Stomach (tissue), 9 donors: Measurements from ENCODE around the gene ADCY7. TPM values are rescaled to one million over a fixed set of nuclear protein-coding genes. Genes with fewer than 3 reads are reported as not detected.
A peak's percentile ranks its signal among the peaks of the same experiment; 100 is the strongest.

ENCODE experiments used
- DNase-seq, 2 donors: peaks; one replicate each; pipeline versions ENCODE4 v3.0.0 to v3.0.0-alpha.2; 2013 to 2019
- H3K27ac ChIP-seq, 5 donors: fragments of 200-600 bp in 4 of 5; sonication (generic) in 4 of 5; one replicate each; pipeline ENCODE4 v1.5.1; 2013 to 2019; ENCODE audit warnings: mild to moderate bottlenecking in 1 of 5, moderate library complexity in 1 of 5
- H3K27me3 ChIP-seq, 3 donors: fragments of 200-600 bp; sonication (generic); one replicate each; pipeline ENCODE4 v1.5.1; 2017 to 2019; ENCODE audit warnings: mixed run types in 1 of 3
- H3K36me3 ChIP-seq, 4 donors: fragments of 200-600 bp; sonication (generic); 1 replicate in 3 of 4; 2 replicates in 1 of 4; pipeline ENCODE4 v1.5.1; 2016 to 2019
- H3K4me1 ChIP-seq, 4 donors: fragments of 200-600 bp; sonication (generic); one replicate each; pipeline ENCODE4 v1.5.1; 2016 to 2019
- H3K4me3 ChIP-seq, 4 donors: fragments of 200-600 bp; sonication (generic) in 3 of 4; one replicate each; pipeline ENCODE4 v1.5.1; 2016 to 2019; ENCODE audit warnings: mild to moderate bottlenecking in 1 of 4
- H3K9me3 ChIP-seq, 4 donors: fragments of 200-600 bp; sonication (generic); one replicate each; pipeline ENCODE4 v1.5.1; 2016 to 2019
- EP300 ChIP-seq: sonication (generic); formaldehyde crosslinking; IDR thresholded peaks from one replicate; pipeline ENCODE4 v1.6.1; 2017; ENCODE audit warnings: antibody characterized with exemption
- POLR2A ChIP-seq, 4 donors: fragments of 450-650 bp; IDR thresholded peaks; one replicate each; pipeline ENCODE4 v1.6.1; 2016; ENCODE audit warnings: antibody characterized with exemption in 4 of 4, control low read depth in 2 of 4, mild to moderate bottlenecking in 1 of 4, moderate library complexity in 1 of 4
- POLR2AphosphoS5 ChIP-seq, 3 donors: sonication (generic); formaldehyde crosslinking; IDR thresholded peaks; one replicate each; pipeline ENCODE4 v1.6.1; 2016; ENCODE audit warnings: antibody characterized with exemption in 3 of 3
- WGBS, 5 donors: extraction: QIAGEN DNeasy Blood & Tissue Kit in 3 of 5; methylation state at CpG; one replicate each; pipeline versions ENCODE4 v1.1.5 to v1.1.7; 2013 to 2018; 5-methylcytosine and 5-hydroxymethylcytosine counted together
- intact Hi-C: fragments of 100-400 bp; cut with DNase I; formaldehyde crosslinking; loops from one replicate; pipeline ENCODE4 v1.15.1; 2023; ENCODE audit warnings: low total_unique reads
- polyA plus RNA-seq, 3 donors: library from polyadenylated mRNA; stranded (reverse); fragments of 200-250 nt; gene quantifications; one replicate each; pipeline ENCODE4 v1.2.3, GENCODE V29; 2013
- total RNA-seq, 5 donors: library from RNA; depleted of rRNA; stranded (reverse); fragments of >200 nt; gene quantifications; one replicate each; pipeline versions ENCODE4 v1.1.0 to v1.2.3, GENCODE V29; 2014 to 2016
- TF ChIP-seq, protein P1 (sequence below), 7 experiments: fragments of 450-650 bp in 4 of 7; fragments of 200-600 bp in 3 of 7; sonication (generic) in 3 of 7; IDR thresholded peaks; one replicate each; pipeline ENCODE4 v1.5.1; 2016 to 2019; ENCODE audit warnings: antibody characterized with exemption in 7 of 7, control low read depth in 2 of 7, mild to moderate bottlenecking in 1 of 7
- donor health status: healthy with polysubstance abuse.
- donor health status: Bipolar disorder and iron deficiency.
- donor health status: healthy.

Gene ADCY7
- total and polyA plus RNA-seq, 8 donors, result 0.76 to 216 (median 16.5) TPM

DNA sequence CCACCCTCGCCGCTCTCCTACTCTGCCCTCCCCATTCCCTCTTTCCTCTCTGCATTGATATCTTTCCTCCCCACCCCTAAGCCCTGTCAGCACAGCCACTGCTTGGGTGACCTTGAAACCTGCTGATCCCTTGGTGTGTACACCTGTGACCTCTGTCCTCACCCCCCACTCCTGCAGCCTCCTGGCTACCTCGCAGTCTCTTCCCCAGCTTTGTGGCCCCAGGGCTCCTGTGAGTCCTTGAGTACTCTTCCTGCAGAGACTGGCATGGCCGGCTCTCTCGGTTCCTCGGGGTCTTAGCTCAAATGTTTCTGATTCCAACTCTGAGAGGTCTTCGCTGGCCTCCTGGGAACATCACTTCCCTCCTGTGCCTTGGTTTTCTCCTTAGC lies 31.7 kb downstream of the ADCY7 start:
- 89 to 96% (median 93%) methylated on average over 6 to 7 of the region's 7 CpGs for WGBS, 5 donors
- peak in 1 of 2 donors; percentile 3 for DNase-seq
- Histone ChIP-seq H3K4me3 (no peak overlapping the region), H3K4me1 (peaks cover 9 to 19% (median 12%) of the 10 kb centered on the region in 4 donors), H3K36me3 (peaks cover 5 to 83% (median 48%) of the 10 kb centered on the region in 4 donors), H3K9me3 (no peaks in the 10 kb centered on the region), H3K27me3 (no peaks in the 10 kb centered on the region), H3K27ac (no peak overlapping the region)
- TF ChIP-seq EP300, result no peak
- TF ChIP-seq POLR2A (IDR thresholded peaks at IDR 0.05), result no peak
- TF ChIP-seq POLR2AphosphoS5 (IDR thresholded peaks at IDR 0.05), result no peak
- TF ChIP-seq, protein P1, sequence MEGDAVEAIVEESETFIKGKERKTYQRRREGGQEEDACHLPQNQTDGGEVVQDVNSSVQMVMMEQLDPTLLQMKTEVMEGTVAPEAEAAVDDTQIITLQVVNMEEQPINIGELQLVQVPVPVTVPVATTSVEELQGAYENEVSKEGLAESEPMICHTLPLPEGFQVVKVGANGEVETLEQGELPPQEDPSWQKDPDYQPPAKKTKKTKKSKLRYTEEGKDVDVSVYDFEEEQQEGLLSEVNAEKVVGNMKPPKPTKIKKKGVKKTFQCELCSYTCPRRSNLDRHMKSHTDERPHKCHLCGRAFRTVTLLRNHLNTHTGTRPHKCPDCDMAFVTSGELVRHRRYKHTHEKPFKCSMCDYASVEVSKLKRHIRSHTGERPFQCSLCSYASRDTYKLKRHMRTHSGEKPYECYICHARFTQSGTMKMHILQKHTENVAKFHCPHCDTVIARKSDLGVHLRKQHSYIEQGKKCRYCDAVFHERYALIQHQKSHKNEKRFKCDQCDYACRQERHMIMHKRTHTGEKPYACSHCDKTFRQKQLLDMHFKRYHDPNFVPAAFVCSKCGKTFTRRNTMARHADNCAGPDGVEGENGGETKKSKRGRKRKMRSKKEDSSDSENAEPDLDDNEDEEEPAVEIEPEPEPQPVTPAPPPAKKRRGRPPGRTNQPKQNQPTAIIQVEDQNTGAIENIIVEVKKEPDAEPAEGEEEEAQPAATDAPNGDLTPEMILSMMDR (IDR thresholded peaks at IDR 0.05), result no peak
- intact Hi-C loops, result no loop called here

DNA sequence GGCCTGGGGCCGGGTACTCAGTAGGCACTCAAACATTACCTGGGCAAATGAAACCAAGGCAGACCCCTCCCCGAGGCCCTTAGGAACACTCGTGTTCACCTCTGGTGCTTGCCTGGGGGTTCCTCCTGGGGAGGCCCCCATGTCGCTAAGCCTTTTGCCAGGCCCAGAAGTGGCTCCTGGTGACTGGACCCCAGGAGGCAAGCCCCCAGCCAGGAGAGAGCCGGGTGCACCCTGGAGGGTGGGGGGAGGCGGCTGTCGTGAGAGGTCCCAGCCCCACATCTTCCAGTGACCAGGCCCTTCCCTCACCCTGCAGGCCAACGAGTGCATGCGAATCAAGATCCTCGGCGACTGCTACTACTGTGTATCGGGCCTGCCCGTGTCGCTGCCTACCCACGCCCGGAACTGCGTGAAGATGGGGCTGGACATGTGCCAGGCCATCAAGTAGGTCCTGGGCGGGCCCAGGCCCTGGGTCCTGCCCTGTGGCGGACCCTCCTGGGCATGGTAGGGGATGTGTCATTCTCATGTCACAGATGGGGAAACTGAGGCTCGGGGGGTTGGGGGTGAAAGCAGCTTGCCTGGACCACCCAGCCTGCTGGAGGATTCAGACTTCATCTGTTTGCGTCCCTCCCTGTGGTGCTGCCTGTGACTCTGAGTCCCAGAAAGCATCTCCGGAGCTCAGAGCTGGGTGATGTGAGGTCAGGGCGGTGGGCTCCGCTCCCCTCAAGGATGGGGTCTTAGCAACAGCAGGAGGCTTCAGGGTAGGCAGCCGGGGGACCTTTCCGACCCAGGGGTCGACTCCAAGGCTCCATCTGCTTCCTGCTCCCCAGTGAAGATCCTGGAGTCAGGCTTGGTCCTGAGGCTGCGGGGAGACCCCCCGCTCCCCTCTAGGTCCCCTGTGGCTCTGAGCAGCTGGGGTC lies 32.5 kb downstream of the ADCY7 start:
- DNase-seq, result peak in 1 of 2 donors; percentile 2
- Histone ChIP-seq H3K27ac (no peak overlapping the region), H3K9me3 (no peaks in the 10 kb centered on the region), H3K4me3 (no peak overlapping the region), H3K4me1 (peaks cover 9 to 22% (median 12%) of the 10 kb centered on the region in 4 donors), H3K36me3 (peaks cover 0 to 83% (median 42%) of the 10 kb centered on the region in 4 donors), H3K27me3 (no peaks in the 10 kb centered on the region)
- 89 to 92% (median 91%) methylated on average over 15 to 29 of the region's 29 CpGs for WGBS, 5 donors
- TF ChIP-seq, protein P1 (IDR thresholded peaks at IDR 0.05), result no peak
- intact Hi-C loops, result no loop called here

- DNase-seq, result peak in 1 of 2 donors; percentile 2
- TF ChIP-seq EP300 (no peak), POLR2A (IDR thresholded peaks at IDR 0.05) (no peak), POLR2AphosphoS5 (IDR thresholded peaks at IDR 0.05) (no peak)
- TF ChIP-seq, protein P1 (IDR thresholded peaks at IDR 0.05), result no peak
- WGBS, 5 donors, result 91 to 95% (median 93%) methylated on average over 6 to 12 of the region's 12 CpGs
- Histone ChIP-seq H3K36me3 (peaks cover 0 to 83% (median 38%) of the 10 kb centered on the region in 4 donors), H3K27ac (no peak overlapping the region), H3K4me3 (no peak overlapping the region), H3K4me1 (peaks cover 9 to 25% (median 12%) of the 10 kb centered on the region in 4 donors), H3K9me3 (no peaks in the 10 kb centered on the region), H3K27me3 (no peaks in the 10 kb centered on the region)
- intact Hi-C loops, result no loop called here
Observed at GRCh38 chr16:50299508-50300105, 33.3 kb downstream of the ADCY7 start.

GRCh38 chr16:50300942-50301625 lies 34.7 kb downstream of the ADCY7 start:
- Histone ChIP-seq H3K9me3 (no peaks in the 10 kb centered on the region), H3K4me3 (no peak overlapping the region), H3K4me1 (peaks cover 9 to 25% (median 12%) of the 10 kb centered on the region in 4 donors), H3K27me3 (no peaks in the 10 kb centered on the region), H3K27ac (peak overlapping the region in 4 of 5 donors; percentile 44 to 67 (median 57)), H3K36me3 (peaks cover 0 to 86% (median 42%) of the 10 kb centered on the region in 4 donors)
- peak in 1 of 2 donors; percentile 34 for DNase-seq
- 82 to 91% (median 89%) methylated on average over 22 to 23 of the region's 23 CpGs for WGBS, 5 donors
- peak in 2 of 3 donors; percentile 2 to 44 for TF ChIP-seq POLR2AphosphoS5 (IDR thresholded peaks at IDR 0.05)
- TF ChIP-seq, protein P1 (IDR thresholded peaks at IDR 0.05), result no peak
- intact Hi-C loops, result no loop called here
